NCI-H146 treated with DMSO at 0.1 percent for 48 hours (cell line): ENCODE measurements around the gene GLG1.
"Not testable (repeated sequence)": the region's sequence is repeated elsewhere in the genome, so short reads cannot be mapped to it uniquely, and the experiment has no call there.

Source experiments
- DNase-seq: peaks from one replicate; lab custom pipeline; 2025; ENCODE audit not compliant: unreplicated experiment; lab: John Stamatoyannopoulos, UW

Gene GLG1

DNA sequence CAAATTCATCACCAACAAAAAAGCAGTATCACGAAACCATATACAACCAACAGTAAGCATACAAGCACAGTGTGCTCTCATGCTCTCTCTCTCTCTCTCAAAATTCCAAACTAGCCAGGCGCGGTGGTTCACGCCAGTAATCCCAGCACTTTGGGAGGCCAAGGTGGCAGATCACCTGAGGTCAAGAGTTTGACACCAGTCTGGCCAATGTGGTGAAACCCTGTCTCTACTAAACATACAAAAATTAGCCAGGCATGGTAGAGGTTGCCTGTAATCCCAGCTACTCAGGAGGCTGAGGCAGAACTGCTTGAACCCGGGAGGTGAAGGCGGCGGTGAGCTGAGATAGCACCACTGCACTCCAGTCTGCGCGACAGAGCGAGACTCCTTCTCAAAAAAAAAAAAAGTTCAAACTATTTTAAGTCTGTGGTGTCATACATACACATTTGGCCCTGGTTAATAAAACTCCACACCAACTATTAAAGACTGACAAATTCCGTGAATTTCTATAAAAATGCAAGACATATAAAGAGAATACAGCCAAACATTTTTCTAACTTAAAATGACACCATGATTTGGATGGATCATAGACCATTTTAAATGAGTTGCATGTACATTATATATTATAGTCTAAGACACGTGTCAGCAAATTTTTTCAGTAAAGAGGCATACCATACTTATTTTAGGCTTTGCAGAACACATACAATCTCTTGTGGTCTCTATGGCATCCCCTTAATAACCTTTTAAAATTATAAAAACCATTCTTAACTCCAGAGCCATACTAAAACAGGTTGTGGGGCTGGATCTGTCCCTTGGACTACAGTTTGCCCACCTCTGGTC lies 30.9 kb downstream of the GLG1 start:
- DNase-seq: no peak

DNA sequence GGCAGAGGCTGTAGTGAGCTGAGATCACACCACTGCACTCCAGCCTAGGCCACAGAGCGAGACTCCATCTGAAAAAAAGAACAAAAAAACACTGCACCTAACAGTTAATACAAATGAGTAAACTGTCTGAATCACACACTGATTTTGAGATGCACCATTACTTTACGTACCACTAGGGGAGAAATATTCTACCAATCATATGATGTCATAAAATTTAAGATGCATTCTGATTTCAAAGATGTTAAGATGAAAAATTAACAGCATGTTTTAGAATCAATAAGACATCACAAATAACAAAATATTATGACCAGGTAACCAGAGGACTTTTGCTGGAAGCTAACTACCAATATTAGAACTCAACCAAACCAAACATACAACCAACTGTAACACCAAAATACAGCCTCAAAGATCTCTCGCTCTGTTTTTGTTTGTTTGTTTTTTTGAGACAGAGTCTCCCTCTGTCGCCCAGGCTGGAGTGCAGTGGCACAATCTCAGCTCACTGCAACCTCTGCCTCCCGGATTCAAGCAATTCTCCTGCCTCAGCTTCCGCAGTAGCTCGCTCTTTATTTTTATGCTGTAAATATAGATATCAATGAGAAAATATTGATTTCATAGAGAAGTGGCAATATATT lies 31.6 kb downstream of the GLG1 start:
- no peak for DNase-seq

DNA sequence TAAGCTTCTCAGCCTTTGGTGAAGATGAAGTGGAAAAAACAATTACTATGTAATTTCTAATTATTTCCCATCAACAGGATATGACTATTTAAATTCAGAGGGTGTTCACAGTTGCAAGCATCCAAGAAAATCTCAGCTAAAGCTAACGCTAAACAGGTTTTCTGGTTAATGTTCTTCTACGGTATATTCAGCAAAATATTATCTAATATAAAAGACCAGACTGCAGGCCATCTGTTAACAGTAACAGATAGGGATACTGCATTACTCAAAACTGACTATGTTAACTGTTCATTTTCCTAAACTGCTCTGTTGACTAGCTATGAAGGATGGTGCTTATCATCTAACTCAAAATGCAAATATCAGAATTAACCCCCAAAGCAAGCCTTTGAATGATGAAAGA lies 32.8 kb downstream of the GLG1 start:
- DNase-seq: no peak

DNA sequence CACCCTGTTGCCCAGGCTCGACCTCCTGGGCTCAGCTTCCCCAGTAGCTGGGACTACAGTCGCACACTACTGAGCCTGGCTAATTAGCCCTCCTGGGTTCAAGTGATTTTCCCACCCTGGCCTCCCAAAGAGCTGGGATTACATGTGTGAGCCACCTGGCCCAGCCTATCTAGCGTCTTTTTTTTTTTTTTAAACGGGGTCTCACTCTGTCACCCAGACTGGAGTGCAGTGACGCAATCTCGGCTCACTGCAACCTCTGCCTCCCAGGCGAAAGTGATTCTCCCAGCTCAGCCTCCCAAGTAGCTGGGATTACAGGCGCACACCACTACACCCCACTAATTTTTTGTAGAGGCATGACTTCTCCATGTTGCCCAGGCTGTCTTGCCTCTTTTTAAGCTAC lies 33.3 kb downstream of the GLG1 start:
- no peak for DNase-seq

DNA sequence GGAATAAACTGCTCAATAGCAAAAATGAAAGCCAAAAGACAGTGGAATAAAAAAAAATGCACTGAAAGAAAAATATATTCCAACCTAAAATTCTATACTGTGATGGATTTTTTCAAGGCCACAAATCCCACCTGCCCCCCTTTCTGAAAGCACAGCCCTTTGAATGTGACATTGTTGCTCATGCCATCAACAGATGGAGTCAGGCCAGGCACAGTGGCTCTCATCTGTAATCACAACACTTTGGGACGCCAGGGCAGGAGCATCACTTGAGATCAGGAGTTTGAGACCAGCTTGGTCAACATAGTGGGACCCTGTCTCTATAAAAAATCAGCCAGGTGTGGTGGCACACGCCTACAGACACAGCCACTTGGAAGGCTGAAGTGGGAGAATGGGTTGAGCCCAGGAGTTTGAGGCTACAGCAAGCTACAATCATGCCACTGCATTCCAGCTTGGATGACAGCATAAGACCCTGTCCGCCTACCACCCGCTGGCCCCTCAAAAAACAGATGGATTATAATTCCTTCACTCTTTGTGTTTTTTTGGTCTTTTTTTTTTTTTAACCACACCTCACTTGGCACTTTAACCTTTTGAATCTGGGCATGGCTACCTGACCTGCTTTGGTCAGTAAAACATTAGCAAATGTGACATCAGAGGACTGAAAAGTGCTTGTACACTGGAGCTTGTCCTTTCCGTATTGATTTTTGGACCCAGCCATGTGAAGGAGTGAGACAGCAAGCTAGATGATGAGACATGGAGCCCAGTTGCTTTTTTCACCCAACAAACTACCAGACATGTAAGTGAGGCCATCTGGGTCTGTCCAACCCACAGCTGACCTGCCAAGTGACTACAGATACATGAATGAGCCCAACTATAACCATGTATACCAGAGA lies 36.3 kb downstream of the GLG1 start:
- DNase-seq: no peak

DNA sequence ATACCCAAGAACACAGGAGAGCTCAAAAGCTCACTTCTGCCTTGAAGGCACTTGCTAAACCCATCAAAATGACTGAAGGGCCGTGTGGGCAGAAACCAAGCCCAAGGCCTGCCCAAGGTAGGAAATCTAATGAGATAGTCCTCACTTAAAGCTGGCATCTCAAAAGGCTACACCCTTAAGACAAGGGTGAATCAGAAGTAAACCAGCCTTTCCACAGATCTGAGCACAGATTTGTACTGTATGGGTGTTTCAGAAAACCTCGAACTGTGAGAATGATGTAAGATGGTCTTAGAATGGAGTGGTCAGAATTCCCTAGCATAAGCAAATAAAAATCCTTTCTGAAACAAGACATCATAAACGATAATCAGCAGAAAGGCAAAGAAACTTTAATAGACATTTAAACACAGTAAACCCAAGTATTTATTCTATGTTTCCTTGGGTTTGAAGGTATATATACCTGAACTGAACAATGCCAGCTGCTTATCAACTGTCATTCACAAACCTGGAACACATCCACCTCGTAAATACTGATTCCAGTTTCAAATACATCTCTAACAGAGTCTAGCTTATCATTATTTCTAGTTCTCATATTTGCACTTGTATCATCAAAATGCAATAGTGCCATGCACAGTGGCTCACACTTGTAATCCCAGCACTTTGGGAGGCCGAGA lies 37.8 kb downstream of the GLG1 start:
- DNase-seq: no peak

DNA sequence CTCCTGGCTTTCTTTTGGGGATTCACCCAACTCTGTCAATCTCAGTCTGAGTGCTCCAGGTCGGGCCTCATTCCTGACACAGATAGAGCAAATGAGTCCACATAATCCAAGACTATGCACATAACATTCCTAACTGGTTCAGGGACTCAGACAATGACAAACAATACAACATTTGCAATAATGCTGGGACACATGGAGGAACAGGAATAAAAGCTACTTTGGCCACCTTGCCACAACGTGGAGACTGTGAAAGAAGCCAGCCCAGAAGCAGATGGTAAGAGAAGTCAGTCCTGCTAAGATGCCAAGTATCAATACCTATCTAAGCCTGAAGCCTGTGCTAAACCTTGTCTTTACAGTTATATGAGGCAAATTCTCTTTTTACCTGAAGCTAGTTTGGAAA lies 39.0 kb downstream of the GLG1 start:
- no peak for DNase-seq

DNA sequence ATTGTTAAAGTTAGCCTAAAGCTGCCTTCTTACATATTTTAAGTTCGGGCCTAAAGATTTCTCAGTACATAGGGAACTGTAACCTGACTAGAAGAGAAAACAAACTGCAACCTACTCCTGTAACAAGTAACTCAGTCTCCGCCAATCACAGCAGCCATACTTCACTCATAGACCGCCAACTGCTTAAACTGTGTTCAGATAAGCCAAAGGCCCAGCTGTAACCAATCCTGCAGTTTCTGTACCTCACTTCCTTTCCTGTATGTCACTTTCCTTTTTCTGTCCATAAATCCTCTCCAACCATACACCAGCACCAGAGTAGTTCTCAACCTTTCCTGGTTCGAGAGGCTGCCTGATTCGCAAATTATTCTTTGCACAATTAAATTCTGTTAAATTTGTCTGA lies 41.5 kb downstream of the GLG1 start:
- no peak for DNase-seq

DNA sequence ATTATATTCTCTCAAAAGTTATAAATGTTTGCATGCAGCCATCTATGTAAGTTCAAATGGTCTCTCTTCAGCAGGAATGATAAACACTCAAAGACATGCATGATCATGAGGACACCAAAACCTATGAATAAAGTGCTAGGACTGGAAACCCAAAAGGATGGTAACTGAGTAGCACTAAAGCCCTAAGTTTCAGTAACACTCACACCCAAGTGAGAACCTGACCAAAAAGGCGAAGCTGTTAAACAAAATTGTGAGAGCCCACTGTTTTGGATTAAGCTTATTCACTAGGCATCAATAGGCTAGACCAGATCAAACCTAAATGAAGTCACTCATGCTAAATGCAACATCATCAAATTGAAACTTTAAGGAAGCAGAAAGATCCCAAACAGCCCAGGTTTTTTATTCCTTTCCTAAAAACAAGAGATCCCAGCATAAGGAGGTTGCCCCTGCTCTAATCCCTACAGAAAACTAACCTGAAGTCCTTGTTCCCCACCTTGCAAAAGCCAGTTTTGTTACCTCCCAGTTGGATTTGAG lies 42.4 kb downstream of the GLG1 start:
- DNase-seq: no peak

DNA sequence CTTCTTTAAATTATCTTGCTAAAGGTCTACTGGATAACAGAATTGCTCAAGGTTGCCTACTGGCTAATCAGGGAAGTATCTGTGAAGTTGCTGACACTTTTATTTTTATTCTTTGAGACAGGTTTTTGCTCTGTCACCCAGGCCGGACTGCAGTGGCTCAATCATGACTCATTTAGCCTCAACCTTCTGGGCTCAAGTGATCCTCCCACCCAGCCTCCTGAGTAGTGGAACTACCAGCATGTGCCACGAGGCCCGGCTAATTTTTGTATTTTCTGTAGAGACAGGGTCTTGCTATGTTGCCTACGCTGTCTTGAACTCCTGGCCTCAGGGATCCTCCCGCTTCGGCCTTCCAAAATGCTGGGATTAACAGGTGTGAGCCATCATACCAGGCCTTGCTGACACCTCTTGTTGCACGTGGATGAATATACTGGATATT lies 43.1 kb downstream of the GLG1 start:
- no peak for DNase-seq

DNA sequence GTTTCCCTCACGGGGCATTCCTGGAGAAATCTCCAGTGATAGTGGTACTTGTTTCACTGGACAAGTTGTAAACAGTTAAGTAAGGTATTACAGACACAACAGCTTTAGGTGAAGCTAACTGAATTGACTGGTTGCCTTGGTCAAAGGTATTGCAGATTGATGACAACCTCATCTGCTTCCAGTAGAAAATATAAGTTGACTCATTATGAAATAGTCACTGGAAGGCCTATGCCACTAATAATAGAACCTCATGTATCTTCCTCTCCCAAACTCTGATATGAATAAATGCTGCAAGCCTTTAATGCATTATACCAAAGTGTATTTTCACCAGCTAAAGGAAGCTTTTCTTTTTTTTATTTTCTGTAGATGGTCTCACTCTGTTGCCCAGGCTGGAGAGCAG lies 44.8 kb downstream of the GLG1 start:
- no peak for DNase-seq

DNA sequence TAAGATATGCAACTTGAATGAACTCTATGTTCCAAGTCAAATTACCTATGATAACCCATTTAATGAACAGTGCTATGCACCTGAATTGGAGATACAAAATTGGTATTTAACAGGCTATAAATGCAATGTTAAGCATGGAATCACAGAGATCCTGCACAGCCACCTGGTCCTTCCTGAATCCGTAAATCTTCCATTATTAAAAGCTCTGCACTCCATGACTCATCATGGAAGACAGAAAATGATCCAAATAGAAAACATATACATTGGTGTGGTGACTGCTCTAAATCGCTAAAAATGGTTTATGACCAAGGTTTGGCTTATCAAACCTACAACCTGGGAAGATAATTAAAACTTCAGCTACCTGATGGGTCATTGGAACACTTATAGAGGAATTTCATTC lies 45.3 kb downstream of the GLG1 start:
- no peak for DNase-seq

DNA sequence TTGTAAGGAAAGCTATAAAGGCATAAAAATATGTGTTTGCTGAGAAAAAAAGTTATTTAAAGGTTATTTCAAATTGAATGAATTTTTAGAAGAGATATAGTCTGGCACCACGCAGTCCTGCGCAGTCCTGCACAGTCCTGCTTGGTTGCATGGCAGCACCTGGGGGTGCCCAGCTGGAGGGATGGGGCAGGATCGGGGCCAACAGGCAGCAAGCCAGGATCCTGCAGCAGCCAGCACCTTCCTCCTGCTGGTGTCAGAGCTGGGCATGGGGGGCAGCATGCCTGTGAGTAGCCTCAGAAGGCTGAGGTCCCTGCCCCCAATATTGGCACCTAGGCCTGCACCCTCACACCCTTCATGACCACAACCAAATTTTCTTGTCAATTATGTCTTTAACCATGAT lies 46.0 kb downstream of the GLG1 start:
- no peak for DNase-seq

DNA sequence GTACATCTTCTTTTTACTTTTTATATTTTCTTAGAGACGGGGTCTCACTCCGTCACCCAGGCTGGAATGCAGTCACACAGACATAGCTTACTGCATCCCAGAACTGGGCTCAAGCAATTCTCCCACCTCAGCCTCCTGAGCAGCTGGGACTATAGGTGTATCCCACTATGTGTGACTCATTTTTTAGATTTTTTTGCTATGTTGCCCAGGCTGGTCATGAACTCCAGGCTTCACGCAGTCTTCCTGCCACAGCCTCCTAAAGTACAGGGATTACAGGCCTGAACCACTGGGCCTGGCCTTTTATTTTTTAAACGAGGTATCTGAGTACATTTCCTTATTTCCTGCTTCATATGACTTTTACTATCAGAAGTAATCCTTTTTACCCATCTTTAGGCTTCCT lies 48.0 kb downstream of the GLG1 start:
- DNase-seq: no peak

DNA sequence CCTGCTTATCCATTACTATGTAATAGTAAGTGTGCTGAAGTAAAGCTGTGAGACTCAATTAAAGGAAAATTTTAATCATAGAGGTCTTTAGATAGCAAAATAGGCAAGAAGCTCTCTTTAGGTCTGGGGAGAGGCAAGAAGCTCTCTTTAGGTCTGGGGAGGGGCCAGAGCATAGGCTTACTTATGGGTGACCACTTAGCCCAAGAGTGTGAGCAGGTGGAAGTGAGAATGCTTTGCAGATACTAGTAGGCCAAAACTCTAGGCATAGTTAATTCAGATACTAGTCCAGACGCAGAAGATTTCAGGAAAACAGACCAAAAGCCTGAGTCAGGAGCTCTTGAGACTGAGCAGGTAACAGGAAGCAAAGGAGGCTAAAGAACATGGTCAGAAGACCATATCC lies 49.6 kb downstream of the GLG1 start:
- no peak for DNase-seq

DNA sequence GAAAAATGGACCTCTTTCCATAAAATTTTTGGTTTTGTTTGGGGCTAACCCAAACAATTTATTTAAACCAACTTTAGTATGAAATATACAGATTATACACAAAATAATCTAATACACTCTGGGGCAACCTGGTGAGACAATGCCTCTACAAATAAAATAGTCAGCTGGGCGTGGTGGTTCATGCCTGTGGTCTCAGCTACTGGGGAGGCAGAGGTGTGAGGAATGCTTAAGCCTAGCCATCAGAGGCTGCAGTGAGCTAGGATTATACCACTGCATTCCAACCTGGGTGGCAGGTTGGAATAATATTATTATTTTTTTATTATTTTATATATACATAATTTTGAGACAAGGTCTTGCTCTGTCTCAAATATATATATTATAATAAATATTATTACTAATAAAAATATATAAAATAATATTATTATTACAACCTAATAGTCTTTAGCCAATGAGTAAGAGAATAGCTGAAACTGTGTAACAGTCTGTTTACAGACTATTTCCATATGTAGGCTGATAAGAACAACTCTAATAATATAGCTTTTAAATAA lies 50.5 kb downstream of the GLG1 start:
- DNase-seq: no peak

DNA sequence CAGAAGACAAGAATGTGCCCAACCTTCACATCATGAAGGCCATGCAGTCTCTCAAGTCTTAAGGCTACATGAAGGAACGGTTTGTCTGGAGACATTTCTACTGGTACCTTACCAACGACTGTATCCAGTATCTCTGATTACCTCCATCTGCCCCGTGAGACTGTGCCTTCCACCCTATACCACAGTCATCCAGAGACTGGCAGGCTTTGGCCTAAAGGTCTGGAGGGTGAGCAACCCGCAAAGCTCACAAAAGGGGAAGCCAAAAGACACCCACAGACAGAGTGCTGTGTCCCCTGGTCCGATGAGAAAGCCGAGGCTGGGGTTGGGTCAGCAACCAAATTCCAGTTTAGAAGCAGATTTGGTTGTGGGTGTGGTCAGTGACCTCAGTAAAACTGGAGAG lies 54.6 kb downstream of the GLG1 start:
- not testable (repeated sequence) for DNase-seq

DNA sequence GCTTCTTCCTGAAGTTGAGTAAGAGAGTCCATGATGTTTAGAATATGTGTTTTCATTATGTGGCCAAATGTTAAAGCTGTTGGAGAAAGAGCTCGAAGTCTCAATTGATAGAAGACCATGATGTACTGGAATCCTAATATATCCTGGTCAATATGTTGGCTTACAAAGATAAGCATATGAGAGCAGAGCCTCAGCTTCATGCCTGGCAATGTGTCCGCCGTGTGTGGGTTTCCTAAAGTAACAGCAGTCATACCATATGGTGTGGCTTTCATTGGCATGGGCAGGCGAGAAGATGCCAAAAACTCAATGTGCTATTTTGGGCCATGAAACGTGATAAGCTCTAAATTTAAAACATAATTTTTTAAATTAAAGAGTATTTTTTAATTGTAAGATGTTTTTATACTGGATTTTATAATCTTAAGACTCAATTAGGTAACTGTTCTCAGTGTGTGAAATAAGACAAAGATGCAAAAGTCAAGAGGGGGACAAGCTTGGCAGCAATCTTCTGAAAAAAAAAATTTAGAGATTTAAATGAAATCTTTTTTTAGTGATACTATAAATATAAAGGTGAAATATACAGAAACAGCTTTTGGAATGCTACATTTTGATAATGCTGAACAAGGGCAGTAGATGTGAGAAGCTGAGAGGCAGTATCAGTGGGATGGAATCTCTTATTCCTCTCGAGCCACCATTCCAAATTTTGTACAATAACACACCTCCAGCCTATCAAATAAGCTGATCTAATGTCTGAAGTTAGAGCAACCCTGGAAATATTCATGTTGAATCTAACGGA lies 56.5 kb downstream of the GLG1 start:
- DNase-seq: not testable (repeated sequence)

DNA sequence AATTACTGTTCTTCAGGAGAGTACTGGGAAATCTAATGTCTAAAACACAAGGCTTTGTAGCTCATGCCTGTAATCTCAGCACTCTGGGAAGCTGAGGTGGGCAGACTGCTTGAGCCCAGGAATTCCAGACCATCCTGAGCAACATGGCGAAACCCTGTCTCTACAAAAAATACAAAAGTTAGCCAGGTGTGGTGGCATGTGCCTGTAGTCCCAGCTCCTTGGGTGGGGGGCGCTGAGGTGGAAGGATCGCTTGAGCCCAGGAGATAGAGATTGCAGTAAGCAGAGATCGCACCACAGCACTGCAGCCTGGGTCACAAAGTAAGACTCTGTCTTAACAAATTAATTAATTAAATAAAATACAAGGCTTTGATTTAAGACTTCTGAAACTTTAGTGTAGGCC lies 60.8 kb downstream of the GLG1 start:
- not testable (repeated sequence) for DNase-seq
